SK-N-SH (cell line): ENCODE results near the gene RNF32. TPM values are rescaled to one million over a fixed set of nuclear protein-coding genes. Genes with fewer than 3 reads are reported as not detected.

ENCODE experiments used
- CTCF ChIA-PET: fragments of 300-600, 350-600 bp; formaldehyde crosslinking; extraction: SDS; loops from one replicate; lab custom pipeline; 2021; lab: Yijun Ruan, JAX
- POLR2A ChIA-PET: fragments of 350-600 bp; sonication (Branson Sonifier 250); formaldehyde crosslinking; extraction: SDS; loops from one replicate; lab custom pipeline; 2020; ENCODE audit warnings: antibody characterized with exemption, inconsistent platforms; lab: Yijun Ruan, JAX
- DNase-seq: peaks from one replicate; pipeline ENCODE4 v3.0.0; 2012
- H2AFZ ChIP-seq: fragments of 200-600 bp; sonication (generic); 2 replicates; pipeline ENCODE4 v1.8.1; 2016; ENCODE audit warnings: antibody characterized with exemption, mild to moderate bottlenecking, low read depth
- H3F3A ChIP-seq: fragments of 200-600 bp; sonication (generic); replicated peaks from 2 replicates; pipeline ENCODE3; 2016; ENCODE audit warnings: antibody characterized with exemption, mild to moderate bottlenecking; ENCODE audit not compliant: insufficient read depth
- H3K27ac ChIP-seq, 2 experiments: fragments of 200-500 bp in 1 of 2; fragments of 200-600 bp in 1 of 2; sonication (Bioruptor generic) in 1 of 2; sonication (generic), shearing (Covaris generic) in 1 of 2; 2 replicates each; pipeline versions ENCODE4 v1.5.1 to v1.6.1; 2014 to 2016; ENCODE audit warnings: low read depth in 2 of 2, inconsistent platforms in 1 of 2, low read length in 1 of 2, mild to moderate bottlenecking in 1 of 2, mixed read lengths in 1 of 2
- H3K27me3 ChIP-seq: fragments of 200-600 bp; sonication (generic), shearing (Covaris generic); 2 replicates; pipeline ENCODE4 v1.6.1; 2016; ENCODE audit warnings: mixed run types; ENCODE audit not compliant: insufficient read depth
- H3K36me3 ChIP-seq, 2 experiments: fragments of 200-500 bp in 1 of 2; fragments of 200-600 bp in 1 of 2; sonication (Bioruptor generic) in 1 of 2; sonication (generic) in 1 of 2; replicated peaks in 1 of 2; 2 replicates each; pipeline versions ENCODE3 to v1.5.1; 2014 to 2016; ENCODE audit warnings: low read length in 1 of 2, mild to moderate bottlenecking in 1 of 2; ENCODE audit not compliant: insufficient read depth in 2 of 2, control insufficient read depth in 1 of 2
- H3K4me1 ChIP-seq, 2 experiments: fragments of 200-500 bp in 1 of 2; fragments of 200-600 bp in 1 of 2; sonication (Bioruptor generic) in 1 of 2; sonication (generic), shearing (Covaris generic) in 1 of 2; 2 replicates each; pipeline versions ENCODE4 v1.5.1 to v1.6.1; 2014 to 2016; ENCODE audit warnings: low read depth in 1 of 2, low read length in 1 of 2, mixed run types in 1 of 2; ENCODE audit not compliant: insufficient read depth in 2 of 2, control insufficient read depth in 1 of 2
- H3K4me2 ChIP-seq: fragments of 200-600 bp; sonication (generic), shearing (Covaris generic); 2 replicates; pipeline ENCODE4 v1.6.1; 2017; ENCODE audit warnings: mixed run types
- H3K4me3 ChIP-seq, 2 experiments: fragments of 200-500 bp in 1 of 2; fragments of 200-600 bp in 1 of 2; sonication (Bioruptor generic) in 1 of 2; sonication (generic), shearing (Covaris generic) in 1 of 2; 2 replicates each; pipeline versions ENCODE4 v1.5.1 to v1.8.1; 2014 to 2016; ENCODE audit warnings: low read depth in 2 of 2, inconsistent platforms in 1 of 2, low read length in 1 of 2, mild to moderate bottlenecking in 1 of 2, mixed read lengths in 1 of 2, moderate library complexity in 1 of 2
- H3K79me2 ChIP-seq: fragments of 200-600 bp; sonication (generic); 2 replicates; pipeline ENCODE4 v1.8.1; 2017; ENCODE audit warnings: mild to moderate bottlenecking; ENCODE audit not compliant: insufficient read depth
- H3K9ac ChIP-seq: fragments of 200-600 bp; sonication (generic); 2 replicates; pipeline ENCODE4 v1.6.1; 2017; ENCODE audit warnings: mixed run types
- H3K9me2 ChIP-seq: fragments of 200-600 bp; sonication (generic); 2 replicates; pipeline ENCODE4 v1.6.1; 2017; ENCODE audit warnings: mixed run types
- H3K9me3 ChIP-seq: fragments of 200-600 bp; sonication (generic); 2 replicates; pipeline ENCODE4 v1.6.1; 2017; ENCODE audit warnings: mixed run types, mild to moderate bottlenecking, moderate library complexity
- H4K20me1 ChIP-seq: fragments of 200-600 bp; sonication (generic); 2 replicates; pipeline ENCODE4 v1.6.1; 2017; ENCODE audit warnings: mild to moderate bottlenecking, mixed run types; ENCODE audit not compliant: insufficient read depth
- ELF1 ChIP-seq: IDR thresholded peaks from 2 replicates; pipeline ENCODE4 v1.4.0; 2012
- EZH2phosphoT487 ChIP-seq: fragments of 200-600 bp; sonication (generic); IDR thresholded peaks from 2 replicates; pipeline ENCODE4 v1.6.1; 2017; ENCODE audit warnings: low read depth, mixed run types, mild to moderate bottlenecking, antibody characterized with exemption, moderate library complexity, borderline replicate concordance
- FOSL2 ChIP-seq: IDR thresholded peaks from 2 replicates; pipeline ENCODE4 v1.4.0; 2012; ENCODE audit warnings: low read depth, mild to moderate bottlenecking, moderate library complexity, borderline replicate concordance
- GABPA ChIP-seq: IDR thresholded peaks from 2 replicates; pipeline ENCODE4 v1.4.0; 2012; ENCODE audit warnings: low read depth, mild to moderate bottlenecking
- GATA2 ChIP-seq: sonication (generic); formaldehyde crosslinking; IDR thresholded peaks from 2 replicates; pipeline ENCODE4 v1.5.0; 2020; ENCODE audit warnings: mild to moderate bottlenecking, missing genetic modification reagents
- MAX ChIP-seq: IDR thresholded peaks from 2 replicates; pipeline ENCODE4 v1.4.0; 2012; ENCODE audit warnings: low read depth
- MEF2A ChIP-seq: IDR thresholded peaks from 2 replicates; pipeline ENCODE4 v1.4.0; 2012; ENCODE audit warnings: low read depth, borderline replicate concordance
- RAD21 ChIP-seq: IDR thresholded peaks from 2 replicates; pipeline ENCODE4 v1.6.1; 2012; ENCODE audit warnings: mild to moderate bottlenecking, low read length
- REST ChIP-seq: IDR thresholded peaks from 2 replicates; pipeline ENCODE4 v1.6.1; 2012; ENCODE audit warnings: mild to moderate bottlenecking, low read depth, low read length, moderate library complexity
- RFX5 ChIP-seq: IDR thresholded peaks from 2 replicates; pipeline ENCODE4 v1.6.1; 2012; ENCODE audit warnings: mild to moderate bottlenecking, improper control_type of control experiment, low read length
- SMC3 ChIP-seq: IDR thresholded peaks from 2 replicates; pipeline ENCODE4 v1.6.1; 2012; ENCODE audit warnings: low read depth, low read length, improper control_type of control experiment
- TCF12 ChIP-seq: IDR thresholded peaks from 2 replicates; pipeline ENCODE4 v1.4.0; 2012
- TEAD4 ChIP-seq: IDR thresholded peaks from 2 replicates; pipeline ENCODE4 v1.4.0; 2012; ENCODE audit warnings: mild to moderate bottlenecking, borderline replicate concordance; ENCODE audit not compliant: insufficient read depth
- USF2 ChIP-seq: fragments of 150-350 bp; IDR thresholded peaks from 2 replicates; pipeline ENCODE4 v1.6.1; 2017; ENCODE audit warnings: antibody characterized with exemption, low read length, low read depth, borderline replicate concordance
- WGBS: methylation state at CpG from one replicate; pipeline ENCODE4 v1.1.6; 2017; ENCODE audit warnings: low lambda C conversion rate; 5-methylcytosine and 5-hydroxymethylcytosine counted together
- polyA plus RNA-seq, 3 experiments: library from polyadenylated mRNA; depleted of rRNA; stranded (reverse); fragments of >200 nt; gene quantifications; 2 replicates each; pipeline ENCODE4 v1.2.3, GENCODE V29; 2012
- TF ChIP-seq, protein P1 (sequence below): IDR thresholded peaks from 2 replicates; pipeline ENCODE4 v1.4.0; 2012; ENCODE audit warnings: low read depth, borderline replicate concordance

Gene RNF32
- polyA plus RNA-seq, 1 of the 3 experiments (the other 2 are of a cell fraction), result 2.3 TPM

DNA sequence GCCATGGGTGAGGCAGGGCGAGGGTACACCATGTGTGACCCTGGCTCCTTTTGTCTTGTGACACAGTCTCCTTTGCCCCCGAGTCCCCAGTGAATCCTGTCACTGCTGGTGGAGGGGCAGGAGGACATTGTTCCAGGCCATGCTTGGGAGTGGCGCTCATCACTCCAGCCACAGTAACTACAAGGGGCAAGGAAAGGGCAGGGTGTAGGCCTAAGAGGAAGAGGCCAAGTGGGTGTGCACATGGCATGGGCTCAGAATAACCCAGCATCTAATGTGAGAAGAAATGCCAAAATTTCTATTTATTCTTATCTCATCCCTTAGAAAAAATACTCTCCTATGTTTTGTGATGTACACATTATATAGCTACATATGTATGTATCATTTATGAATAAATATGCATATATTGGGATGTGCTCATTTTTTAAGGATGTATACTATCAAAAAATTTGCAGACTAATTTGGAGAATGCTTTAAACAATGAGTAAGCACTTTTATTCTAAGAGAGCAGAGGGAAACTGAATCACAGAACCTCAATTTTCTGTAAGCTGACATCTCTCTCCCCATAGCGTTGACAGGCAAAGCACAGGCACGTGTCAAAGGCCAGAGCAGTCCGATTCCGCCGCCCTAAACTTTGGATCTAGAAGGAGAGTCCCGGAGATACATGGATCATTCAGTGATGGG, 36.9 kb downstream of the RNF32 start:
- no peaks in the 10 kb centered on the region for H3K79me2 ChIP-seq
- no peaks in the 10 kb centered on the region for H3K9me2 ChIP-seq
- H3K9ac ChIP-seq, result no peak overlapping the region
- H3K4me3 ChIP-seq, result no peak overlapping the region
- no peak overlapping the region for H2AFZ ChIP-seq
- H4K20me1 ChIP-seq, result no peaks in the 10 kb centered on the region
- H3K36me3 ChIP-seq, result peaks cover 30 to 84% of the 10 kb centered on the region in 2 experiments
- no peak overlapping the region; a peak in 1 of 4 replicates for H3K27ac ChIP-seq
- no peak overlapping the region for H3K4me2 ChIP-seq
- TF ChIP-seq EZH2phosphoT487 (no peak), USF2 (no peak), MEF2A (no peak), SMC3 (no peak), MAX (no peak), FOSL2 (no peak), GABPA (no peak), RAD21 (no peak), GATA2 (CRISPR knock-in tag) (no peak), TCF12 (no peak), RFX5 (no peak), ELF1 (no peak), TEAD4 (no peak)
- TF ChIP-seq, protein P1, sequence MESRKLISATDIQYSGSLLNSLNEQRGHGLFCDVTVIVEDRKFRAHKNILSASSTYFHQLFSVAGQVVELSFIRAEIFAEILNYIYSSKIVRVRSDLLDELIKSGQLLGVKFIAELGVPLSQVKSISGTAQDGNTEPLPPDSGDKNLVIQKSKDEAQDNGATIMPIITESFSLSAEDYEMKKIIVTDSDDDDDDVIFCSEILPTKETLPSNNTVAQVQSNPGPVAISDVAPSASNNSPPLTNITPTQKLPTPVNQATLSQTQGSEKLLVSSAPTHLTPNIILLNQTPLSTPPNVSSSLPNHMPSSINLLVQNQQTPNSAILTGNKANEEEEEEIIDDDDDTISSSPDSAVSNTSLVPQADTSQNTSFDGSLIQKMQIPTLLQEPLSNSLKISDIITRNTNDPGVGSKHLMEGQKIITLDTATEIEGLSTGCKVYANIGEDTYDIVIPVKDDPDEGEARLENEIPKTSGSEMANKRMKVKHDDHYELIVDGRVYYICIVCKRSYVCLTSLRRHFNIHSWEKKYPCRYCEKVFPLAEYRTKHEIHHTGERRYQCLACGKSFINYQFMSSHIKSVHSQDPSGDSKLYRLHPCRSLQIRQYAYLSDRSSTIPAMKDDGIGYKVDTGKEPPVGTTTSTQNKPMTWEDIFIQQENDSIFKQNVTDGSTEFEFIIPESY, result no peak
- H3K27me3 ChIP-seq, result no peaks in the 10 kb centered on the region
- no peaks in the 10 kb centered on the region for H3F3A ChIP-seq
- no peaks in the 10 kb centered on the region for H3K9me3 ChIP-seq
- 96% methylated on average over 9 of the region's 9 CpGs for WGBS
- ChIA-PET POLR2A (no interaction called here), CTCF (interaction anchor here (0.9 kb wide), 1 partner anchor 74 kb away, joined by 3 read pairs; no protein-coding TSS in a partner anchor)
- DNase-seq, result no peak
- H3K4me1 ChIP-seq, result peaks cover 0 to 12% of the 10 kb centered on the region in 2 experiments; a peak in 2 of 4 replicates

GRCh38 chr7:156680281-156680680, 39.7 kb downstream of the RNF32 start:
- Histone ChIP-seq H3K9me3 (no peaks in the 10 kb centered on the region), H4K20me1 (no peaks in the 10 kb centered on the region), H3K4me3 (no peak overlapping the region), H3K79me2 (no peaks in the 10 kb centered on the region), H3K27ac (peak overlapping the region in 1 of 2 experiments; percentile 48; a peak in 1 of 4 replicates), H3K27me3 (no peaks in the 10 kb centered on the region), H3K9ac (no peak overlapping the region), H3F3A (no peaks in the 10 kb centered on the region), H3K9me2 (no peaks in the 10 kb centered on the region), H3K4me2 (no peak overlapping the region), H3K36me3 (peaks cover 40 to 79% of the 10 kb centered on the region in 2 experiments), H2AFZ (no peak overlapping the region), H3K4me1 (peaks cover 0 to 14% of the 10 kb centered on the region in 2 experiments; a peak in 2 of 4 replicates)
- WGBS, result 86% methylated on average over 1 of the region's 1 CpG
- ChIA-PET POLR2A (no interaction called here), CTCF (interaction anchor here (2.2 kb wide), 1 partner anchor 10 kb away, joined by 9 read pairs; no protein-coding TSS in a partner anchor)
- no peak for DNase-seq
- peak; percentile 11; the same call in 1 of the 2 replicates for TF ChIP-seq SMC3
- peak; percentile 41 for TF ChIP-seq RAD21
- no peak for TF ChIP-seq REST
